MM.1S (cell line): ENCODE results near the gene KIFAP3.
"Not testable (repeated sequence)": the region's sequence is repeated elsewhere in the genome, so short reads cannot be mapped to it uniquely, and the experiment has no call there.

Experiments
- DNase-seq: peaks from one replicate; pipeline ENCODE4 v3.0.0-alpha.2; 2015
- H2AFZ ChIP-seq: fragments of 300-600 bp; sonication (generic); 2 replicates; pipeline ENCODE4 v1.6.0; 2016; ENCODE audit warnings: antibody characterized with exemption, low read length
- H3F3A ChIP-seq: fragments of 300-600 bp; sonication (generic); 2 replicates; pipeline ENCODE4 v1.6.1; 2016; ENCODE audit warnings: mild to moderate bottlenecking, antibody characterized with exemption, low read length, moderate library complexity, mixed read lengths; ENCODE audit not compliant: insufficient read depth
- H3K27ac ChIP-seq: fragments of 300-600 bp; sonication (generic); 2 replicates; pipeline ENCODE4 v1.5.1; 2016; ENCODE audit warnings: mild to moderate bottlenecking, low read length
- H3K27me3 ChIP-seq: fragments of 300-600 bp; sonication (generic); replicated peaks from 2 replicates; pipeline ENCODE4 v1.6.0; 2016; ENCODE audit warnings: low read length; ENCODE audit not compliant: insufficient read depth
- H3K36me3 ChIP-seq: fragments of 300-600 bp; sonication (generic); replicated peaks from 2 replicates; pipeline ENCODE4 v1.6.1; 2016; ENCODE audit warnings: mild to moderate bottlenecking, low read length, mixed read lengths; ENCODE audit not compliant: insufficient read depth
- H3K4me1 ChIP-seq: fragments of 300-600 bp; sonication (generic); 2 replicates; pipeline ENCODE4 v1.6.1; 2016; ENCODE audit warnings: low read length, mixed read lengths
- H3K4me2 ChIP-seq: fragments of 300-600 bp; sonication (generic); 2 replicates; pipeline ENCODE4 v1.6.0; 2016; ENCODE audit warnings: low read depth, low read length
- H3K4me3 ChIP-seq: fragments of 300-600 bp; sonication (generic); 2 replicates; pipeline ENCODE4 v1.5.1; 2016; ENCODE audit warnings: low read length, mixed read lengths
- H3K79me2 ChIP-seq: fragments of 300-600 bp; sonication (generic); 2 replicates; pipeline ENCODE4 v1.6.1; 2016; ENCODE audit warnings: mixed run types, low read length, mixed read lengths
- H3K9ac ChIP-seq: fragments of 300-600 bp; sonication (generic); 2 replicates; pipeline ENCODE4 v1.6.1; 2016; ENCODE audit warnings: low read length, mixed read lengths
- H3K9me2 ChIP-seq: fragments of 300-600 bp; sonication (generic); replicated peaks from 2 replicates; pipeline ENCODE4 v1.6.1; 2016; ENCODE audit warnings: mild to moderate bottlenecking, low read length, mixed read lengths; ENCODE audit not compliant: insufficient read depth
- H3K9me3 ChIP-seq: fragments of 300-600 bp; sonication (generic); replicated peaks from 2 replicates; pipeline ENCODE4 v1.6.1; 2016; ENCODE audit warnings: mild to moderate bottlenecking, low read length, mixed read lengths; ENCODE audit not compliant: insufficient read depth
- H4K20me1 ChIP-seq: fragments of 300-600 bp; sonication (generic); 2 replicates; pipeline ENCODE4 v1.6.1; 2016; ENCODE audit warnings: mild to moderate bottlenecking, low read length, moderate library complexity, mixed read lengths; ENCODE audit not compliant: insufficient read depth
- EZH2 ChIP-seq: fragments of 300-600 bp; sonication (generic); optimal IDR thresholded peaks from 2 replicates; pipeline ENCODE3; 2017; ENCODE audit warnings: low read depth, mild to moderate bottlenecking, antibody characterized with exemption, low read length, mixed read lengths
- EZH2phosphoT487 ChIP-seq: fragments of 300-600 bp; sonication (generic); IDR thresholded peaks from 2 replicates; pipeline ENCODE4 v1.6.1; 2018; ENCODE audit warnings: antibody characterized with exemption, low read length
- TF ChIP-seq, protein P1 (sequence below): fragments of 300-600 bp; sonication (generic); IDR thresholded peaks from 2 replicates; pipeline ENCODE4 v1.5.1; 2016; ENCODE audit warnings: antibody characterized with exemption, low read length, mixed read lengths

KIFAP3 gene

DNA sequence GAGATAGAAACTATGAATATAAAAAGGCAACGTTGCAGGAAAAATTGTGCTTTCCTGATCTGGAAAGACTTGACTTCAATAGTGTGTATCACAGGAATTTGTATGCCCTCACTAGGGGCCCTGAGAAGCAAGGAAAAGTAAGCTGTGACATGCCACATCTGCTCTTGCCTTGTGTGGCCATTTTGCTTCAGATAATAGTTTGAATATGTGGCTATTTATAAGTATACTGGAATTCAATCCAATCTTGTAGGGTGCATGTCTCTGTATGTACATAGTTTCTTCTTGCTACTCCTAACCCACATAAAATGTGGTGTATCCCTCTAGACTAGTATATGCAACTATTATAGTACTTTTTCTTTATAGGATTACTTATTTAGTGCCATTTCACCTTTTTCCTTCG, 149.7 kb downstream of the KIFAP3 start:
- no peaks in the 10 kb centered on the region for H3K9me3 ChIP-seq
- no peak overlapping the region for H2AFZ ChIP-seq
- no peak overlapping the region for H3K4me2 ChIP-seq
- H3K4me3 ChIP-seq, result no peak overlapping the region
- peaks cover 5% of the 10 kb centered on the region; the same call in 1 of the 2 replicates for H3F3A ChIP-seq
- no peak overlapping the region for H3K9ac ChIP-seq
- no peak for DNase-seq
- peaks cover 13% of the 10 kb centered on the region for H3K4me1 ChIP-seq
- H3K79me2 ChIP-seq, result no peaks in the 10 kb centered on the region
- H3K36me3 ChIP-seq, result no peaks in the 10 kb centered on the region
- no peaks in the 10 kb centered on the region for H3K9me2 ChIP-seq
- no peaks in the 10 kb centered on the region for H4K20me1 ChIP-seq
- TF ChIP-seq EZH2phosphoT487, result no peak
- TF ChIP-seq, protein P1, sequence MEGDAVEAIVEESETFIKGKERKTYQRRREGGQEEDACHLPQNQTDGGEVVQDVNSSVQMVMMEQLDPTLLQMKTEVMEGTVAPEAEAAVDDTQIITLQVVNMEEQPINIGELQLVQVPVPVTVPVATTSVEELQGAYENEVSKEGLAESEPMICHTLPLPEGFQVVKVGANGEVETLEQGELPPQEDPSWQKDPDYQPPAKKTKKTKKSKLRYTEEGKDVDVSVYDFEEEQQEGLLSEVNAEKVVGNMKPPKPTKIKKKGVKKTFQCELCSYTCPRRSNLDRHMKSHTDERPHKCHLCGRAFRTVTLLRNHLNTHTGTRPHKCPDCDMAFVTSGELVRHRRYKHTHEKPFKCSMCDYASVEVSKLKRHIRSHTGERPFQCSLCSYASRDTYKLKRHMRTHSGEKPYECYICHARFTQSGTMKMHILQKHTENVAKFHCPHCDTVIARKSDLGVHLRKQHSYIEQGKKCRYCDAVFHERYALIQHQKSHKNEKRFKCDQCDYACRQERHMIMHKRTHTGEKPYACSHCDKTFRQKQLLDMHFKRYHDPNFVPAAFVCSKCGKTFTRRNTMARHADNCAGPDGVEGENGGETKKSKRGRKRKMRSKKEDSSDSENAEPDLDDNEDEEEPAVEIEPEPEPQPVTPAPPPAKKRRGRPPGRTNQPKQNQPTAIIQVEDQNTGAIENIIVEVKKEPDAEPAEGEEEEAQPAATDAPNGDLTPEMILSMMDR, result no peak
- TF ChIP-seq EZH2, result no peak
- H3K27me3 ChIP-seq, result no peaks in the 10 kb centered on the region
- no peak overlapping the region for H3K27ac ChIP-seq

DNA sequence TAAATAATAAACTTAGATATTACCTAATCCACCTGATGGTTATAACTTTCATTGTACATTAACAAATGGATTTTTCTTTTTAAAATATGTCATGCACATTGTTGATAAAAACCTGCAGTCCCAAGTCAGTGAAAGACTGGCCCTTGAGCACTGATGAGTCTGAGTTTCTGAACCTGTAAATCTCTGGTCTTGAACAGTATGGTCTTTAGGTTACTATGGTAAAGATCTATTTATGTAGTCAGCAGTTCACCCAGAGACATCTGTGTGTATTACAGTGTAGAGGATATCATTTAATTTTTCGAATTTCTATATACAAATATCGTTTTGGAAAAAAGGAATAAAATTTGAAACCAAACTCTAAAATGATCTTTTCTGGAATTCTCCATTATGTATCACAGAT, 150.4 kb downstream of the KIFAP3 start:
- Histone ChIP-seq H2AFZ (no peak overlapping the region), H3K4me3 (no peak overlapping the region), H4K20me1 (no peaks in the 10 kb centered on the region), H3F3A (peaks cover 7% of the 10 kb centered on the region; the same call in 1 of the 2 replicates), H3K4me1 (peaks cover 18% of the 10 kb centered on the region), H3K9ac (no peak overlapping the region), H3K79me2 (no peaks in the 10 kb centered on the region), H3K27ac (no peak overlapping the region), H3K9me2 (no peaks in the 10 kb centered on the region), H3K27me3 (no peaks in the 10 kb centered on the region), H3K9me3 (no peaks in the 10 kb centered on the region), H3K4me2 (no peak overlapping the region), H3K36me3 (no peaks in the 10 kb centered on the region)
- no peak for DNase-seq
- TF ChIP-seq, protein P1, result no peak
- TF ChIP-seq EZH2 (no peak), EZH2phosphoT487 (no peak)

DNA sequence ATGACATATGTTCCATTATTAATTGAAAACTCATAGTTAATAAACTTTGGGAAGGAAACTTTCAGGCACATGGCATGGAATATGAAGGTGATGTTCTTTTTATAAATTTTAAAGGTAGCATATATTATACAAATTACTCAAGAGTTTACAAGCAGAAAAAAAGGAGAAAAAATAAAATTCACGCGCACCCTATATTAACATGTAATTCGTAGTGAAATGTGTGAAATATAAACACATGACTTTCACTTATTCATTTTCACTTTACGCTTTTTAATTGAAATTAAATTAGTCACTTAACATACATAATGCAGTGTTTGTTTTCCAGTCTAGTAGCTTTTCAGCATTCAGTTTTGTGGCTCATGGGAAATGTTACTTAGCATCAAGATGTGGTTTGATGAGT, 153.4 kb downstream of the KIFAP3 start:
- H3K9me2 ChIP-seq, result no peaks in the 10 kb centered on the region
- H3K79me2 ChIP-seq, result no peaks in the 10 kb centered on the region
- no peak overlapping the region for H3K9ac ChIP-seq
- H4K20me1 ChIP-seq, result no peaks in the 10 kb centered on the region
- H3F3A ChIP-seq, result peaks cover 11% of the 10 kb centered on the region
- H3K36me3 ChIP-seq, result no peaks in the 10 kb centered on the region
- H2AFZ ChIP-seq, result no peak overlapping the region
- H3K4me2 ChIP-seq, result no peak overlapping the region
- H3K27me3 ChIP-seq, result no peaks in the 10 kb centered on the region
- H3K27ac ChIP-seq, result no peak overlapping the region
- H3K4me1 ChIP-seq, result peaks cover 29% of the 10 kb centered on the region
- no peak for DNase-seq
- H3K9me3 ChIP-seq, result no peaks in the 10 kb centered on the region
- no peak overlapping the region for H3K4me3 ChIP-seq
- TF ChIP-seq EZH2phosphoT487, result no peak
- TF ChIP-seq EZH2, result no peak
- TF ChIP-seq, protein P1, result no peak

DNA sequence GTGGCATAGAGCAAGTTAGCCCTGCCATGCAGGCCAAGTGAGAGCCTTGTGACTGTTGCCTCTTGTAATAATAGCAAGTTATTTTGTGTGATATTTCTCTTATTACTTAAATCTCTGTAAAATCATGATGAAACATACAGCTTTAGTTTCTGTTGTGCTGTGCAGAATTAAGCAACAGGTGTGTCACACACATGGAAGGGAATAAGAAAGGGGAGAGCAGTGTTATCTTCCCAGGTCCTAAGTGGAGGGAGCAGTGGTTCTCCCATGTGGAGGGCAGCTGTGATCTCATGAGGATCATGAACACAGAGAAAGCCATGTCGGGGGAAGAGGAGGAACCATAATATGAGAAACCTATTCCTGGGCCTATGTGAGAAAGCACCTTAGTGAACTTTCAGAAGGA, 155.6 kb downstream of the KIFAP3 start:
- no peaks in the 10 kb centered on the region for H3K36me3 ChIP-seq
- H3K9ac ChIP-seq, result no peak overlapping the region
- DNase-seq, result no peak
- peak overlapping the region; percentile 29 for H3K4me2 ChIP-seq
- no peak overlapping the region for H3K4me3 ChIP-seq
- H3K4me1 ChIP-seq, result peaks cover 34% of the 10 kb centered on the region
- H2AFZ ChIP-seq, result peak overlapping the region; percentile 33
- H3F3A ChIP-seq, result peaks cover 24% of the 10 kb centered on the region
- no peaks in the 10 kb centered on the region for H3K79me2 ChIP-seq
- H3K9me3 ChIP-seq, result no peaks in the 10 kb centered on the region
- TF ChIP-seq, protein P1, result no peak
- no peak for TF ChIP-seq EZH2
- no peak for TF ChIP-seq EZH2phosphoT487
- no peaks in the 10 kb centered on the region for H3K9me2 ChIP-seq
- no peaks in the 10 kb centered on the region for H4K20me1 ChIP-seq
- H3K27ac ChIP-seq, result peak overlapping the region; percentile 26; the same call in 1 of the 2 replicates
- H3K27me3 ChIP-seq, result no peaks in the 10 kb centered on the region

DNA sequence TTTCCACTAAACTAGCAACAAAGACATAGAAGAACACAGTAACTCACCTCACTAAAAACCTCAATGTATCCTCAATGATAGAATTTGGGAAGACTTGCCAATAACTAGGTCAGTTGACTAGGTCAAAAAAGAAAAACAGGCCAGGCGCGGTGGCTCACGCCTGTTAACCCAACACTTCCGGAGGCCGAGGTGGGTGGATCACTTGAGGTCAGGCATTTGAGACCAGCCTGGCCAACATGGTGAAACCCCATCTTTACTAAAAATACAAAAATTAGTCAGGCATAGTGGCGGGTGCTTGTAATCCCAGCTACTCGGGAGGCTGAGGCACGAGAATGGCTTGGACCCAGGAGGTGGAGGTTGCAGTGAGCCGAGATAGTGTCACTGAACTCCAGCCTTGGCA, 156.3 kb downstream of the KIFAP3 start:
- not testable (repeated sequence) for H3K4me3 ChIP-seq, H3K36me3 ChIP-seq, H3K4me2 ChIP-seq, DNase-seq, H3K9me3 ChIP-seq, H3K9me2 ChIP-seq, H3K9ac ChIP-seq, H3K79me2 ChIP-seq, H4K20me1 ChIP-seq, H3K27me3 ChIP-seq, H2AFZ ChIP-seq, H3K27ac ChIP-seq
- H3F3A ChIP-seq, result peaks cover 24% of the 10 kb centered on the region
- peaks cover 34% of the 10 kb centered on the region for H3K4me1 ChIP-seq
